KBM-7 (cell line): Measurements from ENCODE around the gene PCGF2.

Source experiments
- DNase-seq: peaks from one replicate; pipeline ENCODE4 v3.0.0-alpha.2; 2015
- in situ Hi-C: fragments of 300-500 bp; cut with MboI; formaldehyde crosslinking; loops from 2 replicates; pipeline ENCODE4 v1.14.3; 2020; ENCODE audit warnings: low sequenced_read_pairs, low pct_unique_long_range_greater_than_20kb, mixed read lengths

The PCGF2 gene

GRCh38 chr17:38752308-38753070, 4.4 kb upstream of the PCGF2 start, which contains the start of gene PSMB3:
PSMB3 (plus strand) TSS chr17:38752741; CDS start chr17:38752827, 86 bp downstream.
- in situ Hi-C loops, result no loop called here
- DNase-seq, result peak; percentile 100

GRCh38 chr17:38751808-38752307, 3.7 kb upstream of the PCGF2 start:
- DNase-seq, result peak; percentile 87
- in situ Hi-C loops, result no loop called here

GRCh38 chr17:38751144-38751807, 3.1 kb upstream of the PCGF2 start:
- DNase-seq, result no peak
- in situ Hi-C loops, result no loop called here

- no peak for DNase-seq
- in situ Hi-C loops, result no loop called here
Observed at GRCh38 chr17:38750312-38751121, 2.4 kb upstream of the PCGF2 start.

- in situ Hi-C loops, result no loop called here
- DNase-seq, result no peak
Observed at GRCh38 chr17:38750044-38750311, 1.8 kb upstream of the PCGF2 start.

- in situ Hi-C loops, result no loop called here
Observed at GRCh38 chr17:38749223-38750043, 1.3 kb upstream of the PCGF2 start.

GRCh38 chr17:38748892-38749222, 721 bp upstream of the PCGF2 start:
- DNase-seq, result no peak
- in situ Hi-C loops, result no loop called here

More at GRCh38 chr17:38749223-38750043, 1.3 kb upstream of the PCGF2 start:
- DNase-seq, result no peak

GRCh38 chr17:38747463-38748148, 530 bp downstream of the PCGF2 start:
- in situ Hi-C loops, result no loop called here
- no peak for DNase-seq

- DNase-seq, result no peak
Observed at GRCh38 chr17:38746849-38747462, 1.2 kb downstream of the PCGF2 start.

GRCh38 chr17:38746004-38746848, 1.9 kb downstream of the PCGF2 start:
- no peak for DNase-seq

More at GRCh38 chr17:38746849-38747462, 1.2 kb downstream of the PCGF2 start:
- in situ Hi-C loops, result no loop called here

GRCh38 chr17:38745545-38745944, 2.6 kb downstream of the PCGF2 start:
- DNase-seq, result peak; percentile 31
- in situ Hi-C loops, result no loop called here

More at GRCh38 chr17:38746004-38746848, 1.9 kb downstream of the PCGF2 start:
- in situ Hi-C loops, result no loop called here

- in situ Hi-C loops, result no loop called here
- no peak for DNase-seq
Observed at GRCh38 chr17:38743556-38744171, 4.5 kb downstream of the PCGF2 start.

- no peak for DNase-seq
- in situ Hi-C loops, result no loop called here
Observed at GRCh38 chr17:38742411-38743308, 5.5 kb downstream of the PCGF2 start.

- in situ Hi-C loops, result no loop called here
- DNase-seq, result no peak
Observed at GRCh38 chr17:38741921-38742410, 6.2 kb downstream of the PCGF2 start.

- in situ Hi-C loops, result no loop called here
- DNase-seq, result no peak
Observed at GRCh38 chr17:38741461-38741860, 6.7 kb downstream of the PCGF2 start.

GRCh38 chr17:38740806-38741205, 7.3 kb downstream of the PCGF2 start:
- DNase-seq, result no peak
- in situ Hi-C loops, result no loop called here
